Calu3 (cell line): ENCODE measurements around the gene TSPAN18. TPM values are rescaled to one million over a fixed set of nuclear protein-coding genes. Genes with fewer than 3 reads are reported as not detected.

Experiments
- BruUV-seq: library from RNA; stranded (reverse); fragments of 400-500 nt; replicated peaks from 2 replicates; lab custom pipeline; 2021; lab: Mats Ljungman, UMichigan
- CTCF ChIA-PET: fragments of 300-600 bp; sonication (Branson Sonifier 250); formaldehyde crosslinking; loops from one replicate; lab custom pipeline; 2022; ENCODE audit warnings: antibody characterized with exemption; lab: Charles Lee
- DNase-seq: peaks from one replicate; pipeline ENCODE4 v3.0.0; 2022
- H3K27ac Mint-ChIP-seq: one replicate; pipeline ENCODE4 v1.8.0; 2022; ENCODE audit warnings: mixed read lengths; ENCODE audit not compliant: unreplicated experiment
- H3K27me3 Mint-ChIP-seq: one replicate; pipeline ENCODE4 v1.8.0; 2022; ENCODE audit warnings: mixed read lengths; ENCODE audit not compliant: unreplicated experiment
- H3K36me3 Mint-ChIP-seq: one replicate; pipeline ENCODE4 v1.8.0; 2022; ENCODE audit warnings: mild to moderate bottlenecking, moderate library complexity, mixed read lengths; ENCODE audit not compliant: insufficient read depth, unreplicated experiment
- H3K4me1 Mint-ChIP-seq: one replicate; pipeline ENCODE4 v1.8.0; 2022; ENCODE audit warnings: mild to moderate bottlenecking, low read depth, mixed read lengths; ENCODE audit not compliant: unreplicated experiment
- H3K4me3 Mint-ChIP-seq: one replicate; pipeline ENCODE4 v1.8.0; 2022; ENCODE audit warnings: mild to moderate bottlenecking, low read depth, moderate library complexity, mixed read lengths; ENCODE audit not compliant: unreplicated experiment
- H3K9me3 Mint-ChIP-seq: one replicate; pipeline ENCODE4 v1.8.0; 2022; ENCODE audit warnings: low read depth, mixed read lengths; ENCODE audit not compliant: unreplicated experiment
- CTCF ChIP-seq: fragments of 200-600 bp; IDR thresholded peaks from one replicate; pipeline ENCODE4 v1.8.0; 2022; ENCODE audit warnings: antibody characterized with exemption; ENCODE audit not compliant: unreplicated experiment
- intact Hi-C: fragments of 100-400 bp; cut with micrococcal nuclease; formaldehyde crosslinking; loops from one replicate; pipeline ENCODE4 v1.10.0; 2022; ENCODE audit not compliant: unreplicated experiment
- total RNA-seq: library from RNA; stranded (reverse); gene quantifications from 2 replicates; pipeline ENCODE4 v1.2.3, GENCODE V29; 2022

TSPAN18 gene
- total RNA-seq, 1 experiment from 2014 or later: not detected

GRCh38 chr11:44822369-44822768, 95.6 kb downstream of the TSPAN18 start:
- peaks cover 68% of the 10 kb centered on the region for H3K27me3 Mint-ChIP-seq
- no peak for DNase-seq
- H3K27ac Mint-ChIP-seq: no peak overlapping the region
- no peak for TF ChIP-seq CTCF
- intact Hi-C loops: no loop called here
- no peaks in the 10 kb centered on the region for H3K36me3 Mint-ChIP-seq
- H3K4me3 Mint-ChIP-seq: no peak overlapping the region
- BruUV-seq: no TSS peak
- peaks cover 3% of the 10 kb centered on the region for H3K9me3 Mint-ChIP-seq
- CTCF ChIA-PET: no interaction called here
- H3K4me1 Mint-ChIP-seq: no peaks in the 10 kb centered on the region

- Mint-ChIP-seq H3K27ac (no peak overlapping the region), H3K4me3 (no peak overlapping the region), H3K36me3 (no peaks in the 10 kb centered on the region), H3K27me3 (peaks cover 75% of the 10 kb centered on the region), H3K9me3 (peaks cover 3% of the 10 kb centered on the region), H3K4me1 (no peaks in the 10 kb centered on the region)
- TF ChIP-seq CTCF: peak; percentile 24
- BruUV-seq: no TSS peak
- intact Hi-C loops: no loop called here
- no peak for DNase-seq
- CTCF ChIA-PET: no interaction called here
Measured at GRCh38 chr11:44823006-44823405, 96.2 kb downstream of the TSPAN18 start.

GRCh38 chr11:44823868-44824267, 97.1 kb downstream of the TSPAN18 start:
- H3K9me3 Mint-ChIP-seq: peaks cover 3% of the 10 kb centered on the region
- H3K27ac Mint-ChIP-seq: no peak overlapping the region
- H3K27me3 Mint-ChIP-seq: peaks cover 79% of the 10 kb centered on the region
- H3K36me3 Mint-ChIP-seq: no peaks in the 10 kb centered on the region
- intact Hi-C loops: no loop called here
- TF ChIP-seq CTCF: no peak
- no peak overlapping the region for H3K4me3 Mint-ChIP-seq
- DNase-seq: no peak
- no TSS peak for BruUV-seq
- H3K4me1 Mint-ChIP-seq: no peaks in the 10 kb centered on the region
- CTCF ChIA-PET: interaction anchor here (1.4 kb wide), 1 partner anchor 39 kb away, joined by 3 read pairs; no protein-coding TSS in a partner anchor

- no peak overlapping the region for H3K4me3 Mint-ChIP-seq
- BruUV-seq: no TSS peak
- H3K27ac Mint-ChIP-seq: no peak overlapping the region
- DNase-seq: no peak
- H3K9me3 Mint-ChIP-seq: peaks cover 3% of the 10 kb centered on the region
- H3K4me1 Mint-ChIP-seq: no peaks in the 10 kb centered on the region
- TF ChIP-seq CTCF: no peak
- H3K36me3 Mint-ChIP-seq: no peaks in the 10 kb centered on the region
- H3K27me3 Mint-ChIP-seq: peaks cover 79% of the 10 kb centered on the region
- intact Hi-C loops: no loop called here
- CTCF ChIA-PET: interaction anchor here (1.4 kb wide), 2 partner anchors 11 to 38 kb away, joined by 3 read pairs; no protein-coding TSS in a partner anchor
Measured at GRCh38 chr11:44824300-44824704, 97.5 kb downstream of the TSPAN18 start.
